ENCODE results near the gene HOPX.

DNA sequence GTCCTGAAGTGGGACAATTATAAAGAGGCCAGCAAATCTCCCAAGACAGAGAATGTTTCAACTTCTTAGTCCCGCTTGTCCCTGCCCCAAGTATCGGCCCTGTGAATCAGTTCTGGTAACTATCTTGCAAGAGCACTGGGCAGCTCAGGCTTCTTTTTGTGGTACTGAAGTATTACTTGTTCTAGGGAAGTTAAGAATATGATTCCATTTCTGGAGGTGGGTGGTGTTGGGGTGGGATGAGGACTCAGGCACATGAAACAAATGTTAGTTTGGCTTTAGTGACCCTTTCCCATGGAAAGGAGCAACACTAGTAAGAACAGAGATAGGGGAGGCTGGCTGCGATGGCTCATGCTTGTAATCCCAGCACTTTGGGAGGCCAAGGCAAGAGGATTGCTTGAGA, 28.9 kb downstream of the HOPX start:
- TF ChIP-seq POLR2AphosphoS5 (IDR thresholded peaks at IDR 0.05; ENCODE audit: low read depth, low read length) (no peak), TAF1 (IDR thresholded peaks at IDR 0.05; ENCODE audit: borderline replicate concordance, insufficient read depth, low read length) (no peak), SIN3A (IDR thresholded peaks at IDR 0.05; ENCODE audit: borderline replicate concordance, insufficient read depth, low read length) (no peak)
- TF ChIP-seq, protein P1, sequence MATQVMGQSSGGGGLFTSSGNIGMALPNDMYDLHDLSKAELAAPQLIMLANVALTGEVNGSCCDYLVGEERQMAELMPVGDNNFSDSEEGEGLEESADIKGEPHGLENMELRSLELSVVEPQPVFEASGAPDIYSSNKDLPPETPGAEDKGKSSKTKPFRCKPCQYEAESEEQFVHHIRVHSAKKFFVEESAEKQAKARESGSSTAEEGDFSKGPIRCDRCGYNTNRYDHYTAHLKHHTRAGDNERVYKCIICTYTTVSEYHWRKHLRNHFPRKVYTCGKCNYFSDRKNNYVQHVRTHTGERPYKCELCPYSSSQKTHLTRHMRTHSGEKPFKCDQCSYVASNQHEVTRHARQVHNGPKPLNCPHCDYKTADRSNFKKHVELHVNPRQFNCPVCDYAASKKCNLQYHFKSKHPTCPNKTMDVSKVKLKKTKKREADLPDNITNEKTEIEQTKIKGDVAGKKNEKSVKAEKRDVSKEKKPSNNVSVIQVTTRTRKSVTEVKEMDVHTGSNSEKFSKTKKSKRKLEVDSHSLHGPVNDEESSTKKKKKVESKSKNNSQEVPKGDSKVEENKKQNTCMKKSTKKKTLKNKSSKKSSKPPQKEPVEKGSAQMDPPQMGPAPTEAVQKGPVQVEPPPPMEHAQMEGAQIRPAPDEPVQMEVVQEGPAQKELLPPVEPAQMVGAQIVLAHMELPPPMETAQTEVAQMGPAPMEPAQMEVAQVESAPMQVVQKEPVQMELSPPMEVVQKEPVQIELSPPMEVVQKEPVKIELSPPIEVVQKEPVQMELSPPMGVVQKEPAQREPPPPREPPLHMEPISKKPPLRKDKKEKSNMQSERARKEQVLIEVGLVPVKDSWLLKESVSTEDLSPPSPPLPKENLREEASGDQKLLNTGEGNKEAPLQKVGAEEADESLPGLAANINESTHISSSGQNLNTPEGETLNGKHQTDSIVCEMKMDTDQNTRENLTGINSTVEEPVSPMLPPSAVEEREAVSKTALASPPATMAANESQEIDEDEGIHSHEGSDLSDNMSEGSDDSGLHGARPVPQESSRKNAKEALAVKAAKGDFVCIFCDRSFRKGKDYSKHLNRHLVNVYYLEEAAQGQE (IDR thresholded peaks at IDR 0.05; ENCODE audit: insufficient read depth in 1 of 2, low read depth in 2 of 2, low read length in 2 of 2), result no peak
